SH-SY5Y (cell line): Measurements from ENCODE around the gene PTBP1.

Experiments used
- GATA2 ChIP-seq: IDR thresholded peaks from 2 replicates; pipeline ENCODE4 v1.6.1; 2011; ENCODE audit warnings: mild to moderate bottlenecking, low read depth, low read length
- GATA3 ChIP-seq: IDR thresholded peaks from 2 replicates; pipeline ENCODE4 v1.6.1; 2011; ENCODE audit warnings: low read depth, mild to moderate bottlenecking, low read length, moderate library complexity

Gene PTBP1

GRCh38 chr19:821825-822503 lies 24.7 kb downstream of the PTBP1 start, which contains the start of gene PLPPR3:
Gene PLPPR3 (minus strand): TSS chr19:821955. CDS start chr19:821559, 396 bp downstream.
- no peak for TF ChIP-seq GATA2
- no peak for TF ChIP-seq GATA3

GRCh38 chr19:823565-824121 lies 26.4 kb downstream of the PTBP1 start:
- TF ChIP-seq GATA2 = no peak
- TF ChIP-seq GATA3 = no peak

GRCh38 chr19:824885-825284 lies 27.6 kb downstream of the PTBP1 start:
- TF ChIP-seq GATA3 = no peak
- TF ChIP-seq GATA2 = no peak

GRCh38 chr19:825897-826644 lies 28.8 kb downstream of the PTBP1 start:
- TF ChIP-seq GATA3 (no peak), GATA2 (no peak)

GRCh38 chr19:827314-827709 lies 30.1 kb downstream of the PTBP1 start:
- no peak for TF ChIP-seq GATA2
- no peak for TF ChIP-seq GATA3

GRCh38 chr19:827710-828321 lies 30.6 kb downstream of the PTBP1 start, which contains the start of gene AZU1:
Gene AZU1 (plus strand): TSS chr19:827837. CDS start chr19:827847, 10 bp downstream.
- TF ChIP-seq GATA3 = no peak
- TF ChIP-seq GATA2 = no peak

GRCh38 chr19:829129-829758 lies 32.0 kb downstream of the PTBP1 start:
- TF ChIP-seq GATA2 (no peak), GATA3 (no peak)

GRCh38 chr19:831407-832369 lies 34.4 kb downstream of the PTBP1 start:
- TF ChIP-seq GATA2 = no peak
- no peak for TF ChIP-seq GATA3

GRCh38 chr19:834216-834615 lies 37.0 kb downstream of the PTBP1 start:
- TF ChIP-seq GATA2 = no peak
- TF ChIP-seq GATA3 = no peak

GRCh38 chr19:835210-835810 lies 38.1 kb downstream of the PTBP1 start:
- TF ChIP-seq GATA3 (no peak), GATA2 (no peak)

GRCh38 chr19:840519-841206 lies 43.4 kb downstream of the PTBP1 start, which contains the start of gene PRTN3:
Gene PRTN3 (plus strand): TSS chr19:840999. CDS start chr19:841009, 10 bp downstream.
- TF ChIP-seq GATA2 (no peak), GATA3 (no peak)

GRCh38 chr19:843180-843835 lies 46.1 kb downstream of the PTBP1 start:
- TF ChIP-seq GATA2 = no peak
- TF ChIP-seq GATA3 = no peak
